GM12864 (cell line): Measurements from ENCODE around the gene GPNMB.

Experiments
- DNase-seq: peaks from one replicate; pipeline ENCODE4 v3.0.0-alpha.2; 2011; ENCODE audit warnings: low read depth
- H3K4me3 ChIP-seq: 2 replicates; pipeline ENCODE4 v1.5.1; 2011; ENCODE audit warnings: mild to moderate bottlenecking, low read depth, low read length, control low read depth
- TF ChIP-seq, protein P1 (sequence below): IDR thresholded peaks from 2 replicates; pipeline ENCODE4 v1.5.1; 2011; ENCODE audit warnings: low read depth, mild to moderate bottlenecking, moderate library complexity, low read length, control low read depth, inconsistent platforms; ENCODE audit errors: missing control alignments

The GPNMB gene

DNA sequence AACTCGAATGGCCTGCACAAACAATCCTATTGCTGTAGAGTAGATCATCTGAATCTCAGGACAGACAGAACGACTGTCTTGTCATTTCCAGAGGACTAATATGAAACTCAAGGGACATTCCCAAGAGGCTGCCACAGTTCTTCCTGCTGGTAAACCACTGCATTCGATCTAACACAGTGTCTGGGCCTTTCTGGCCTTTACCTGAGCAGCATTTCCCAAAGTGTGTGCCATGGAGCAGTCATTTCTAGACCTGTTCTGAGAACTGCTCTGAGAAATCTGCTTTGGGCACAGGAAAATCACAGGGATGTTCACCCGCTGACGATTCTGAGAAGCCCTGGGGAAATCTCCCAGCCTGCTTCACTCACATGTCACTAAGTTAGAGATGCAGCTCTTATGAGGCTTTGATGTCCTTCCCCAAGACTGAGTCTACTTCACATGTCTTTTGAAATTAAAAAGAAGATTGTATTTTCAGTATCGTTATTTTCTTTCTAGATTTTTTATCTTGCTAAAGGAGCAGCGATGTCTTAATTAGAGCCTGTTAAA, 18.4 kb downstream of the GPNMB start:
- TF ChIP-seq, protein P1, sequence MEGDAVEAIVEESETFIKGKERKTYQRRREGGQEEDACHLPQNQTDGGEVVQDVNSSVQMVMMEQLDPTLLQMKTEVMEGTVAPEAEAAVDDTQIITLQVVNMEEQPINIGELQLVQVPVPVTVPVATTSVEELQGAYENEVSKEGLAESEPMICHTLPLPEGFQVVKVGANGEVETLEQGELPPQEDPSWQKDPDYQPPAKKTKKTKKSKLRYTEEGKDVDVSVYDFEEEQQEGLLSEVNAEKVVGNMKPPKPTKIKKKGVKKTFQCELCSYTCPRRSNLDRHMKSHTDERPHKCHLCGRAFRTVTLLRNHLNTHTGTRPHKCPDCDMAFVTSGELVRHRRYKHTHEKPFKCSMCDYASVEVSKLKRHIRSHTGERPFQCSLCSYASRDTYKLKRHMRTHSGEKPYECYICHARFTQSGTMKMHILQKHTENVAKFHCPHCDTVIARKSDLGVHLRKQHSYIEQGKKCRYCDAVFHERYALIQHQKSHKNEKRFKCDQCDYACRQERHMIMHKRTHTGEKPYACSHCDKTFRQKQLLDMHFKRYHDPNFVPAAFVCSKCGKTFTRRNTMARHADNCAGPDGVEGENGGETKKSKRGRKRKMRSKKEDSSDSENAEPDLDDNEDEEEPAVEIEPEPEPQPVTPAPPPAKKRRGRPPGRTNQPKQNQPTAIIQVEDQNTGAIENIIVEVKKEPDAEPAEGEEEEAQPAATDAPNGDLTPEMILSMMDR = no peak
- H3K4me3 ChIP-seq = no peak overlapping the region
- peak; percentile 5 for DNase-seq

DNA sequence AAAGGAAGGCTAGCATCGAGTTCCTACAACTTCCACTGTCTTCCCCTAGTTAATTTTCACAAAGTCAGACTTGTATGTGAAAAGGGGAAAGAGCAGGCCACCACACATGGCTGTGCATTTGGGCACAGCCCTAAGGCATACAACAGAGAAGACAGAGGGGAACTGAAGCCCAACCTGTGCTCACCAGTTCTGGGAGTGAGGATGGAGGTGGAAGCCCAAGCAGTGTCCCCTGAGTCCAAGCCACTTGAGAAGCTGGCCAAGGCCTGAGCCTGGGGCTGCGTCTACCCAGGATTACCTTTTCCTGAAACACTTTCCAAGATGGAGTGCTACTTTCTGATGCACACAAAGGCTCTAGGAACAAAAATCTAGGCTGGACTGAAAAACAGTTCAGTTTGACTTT, 20.3 kb downstream of the GPNMB start:
- no peak overlapping the region for H3K4me3 ChIP-seq
- no peak for DNase-seq
- TF ChIP-seq, protein P1 = no peak

DNA sequence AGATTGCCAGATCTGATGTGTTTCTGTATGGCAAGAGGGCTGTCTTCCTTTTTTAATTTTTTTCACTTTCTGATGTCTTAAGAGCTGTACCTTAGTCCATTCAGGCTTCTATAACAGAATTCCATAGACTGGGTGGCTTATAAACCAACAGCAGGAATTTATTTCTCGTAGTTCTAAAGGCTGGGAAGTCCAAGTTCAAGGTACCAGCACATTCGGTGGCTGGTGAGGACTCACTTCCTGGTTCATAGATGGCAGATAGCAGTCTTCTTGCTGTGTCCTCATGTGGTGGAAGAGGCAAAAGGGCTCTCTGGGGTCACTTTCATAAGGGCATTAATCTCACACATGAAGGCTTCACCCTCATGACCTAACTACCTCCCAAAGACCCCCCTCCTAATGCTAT, 20.8 kb downstream of the GPNMB start:
- TF ChIP-seq, protein P1 = no peak
- DNase-seq = no peak

DNA sequence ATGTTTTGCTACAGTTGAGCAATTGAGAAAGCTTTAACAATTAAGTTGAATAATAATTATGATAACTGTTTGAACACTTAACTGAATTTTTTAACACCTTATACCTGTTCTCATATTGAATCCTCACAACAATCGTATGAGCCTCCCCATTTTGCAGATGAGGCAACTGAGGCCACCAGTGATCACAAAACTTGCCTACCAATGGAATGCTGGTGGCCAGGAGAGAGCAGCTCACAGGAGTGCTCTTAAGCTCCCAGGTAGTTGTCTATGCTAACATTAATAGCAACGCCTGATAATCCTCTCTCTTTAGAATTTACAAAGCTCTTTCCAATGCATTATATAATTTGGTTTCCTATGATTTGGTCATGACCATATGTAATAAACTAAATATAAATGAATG, 21.6 kb downstream of the GPNMB start:
- no peak for DNase-seq
- no peak overlapping the region for H3K4me3 ChIP-seq
- TF ChIP-seq, protein P1 = no peak

More for the DNA sequence above, 20.8 kb downstream of the GPNMB start:
- H3K4me3 ChIP-seq = no peak overlapping the region

DNA sequence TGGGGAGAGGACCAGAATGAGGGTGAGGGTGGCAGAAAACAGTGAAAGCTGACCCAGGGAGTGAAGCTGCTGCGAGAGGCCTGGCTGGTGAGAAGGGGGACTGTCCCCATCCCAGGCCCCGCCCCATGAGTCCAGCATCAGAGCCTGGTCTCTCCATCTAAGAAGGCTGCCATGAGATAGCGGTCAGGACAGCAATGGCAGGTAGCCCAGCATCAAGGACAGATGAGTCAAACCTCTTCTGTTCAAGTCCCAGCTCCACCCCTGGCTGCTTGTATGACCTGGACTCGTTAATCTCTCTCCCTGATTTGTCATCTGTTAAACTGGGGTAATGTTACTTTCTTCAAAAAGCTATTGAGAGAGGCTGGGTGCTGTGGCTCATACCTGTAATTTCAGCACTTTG, 22.2 kb downstream of the GPNMB start:
- no peak overlapping the region for H3K4me3 ChIP-seq
- no peak for DNase-seq
- TF ChIP-seq, protein P1 = no peak

DNA sequence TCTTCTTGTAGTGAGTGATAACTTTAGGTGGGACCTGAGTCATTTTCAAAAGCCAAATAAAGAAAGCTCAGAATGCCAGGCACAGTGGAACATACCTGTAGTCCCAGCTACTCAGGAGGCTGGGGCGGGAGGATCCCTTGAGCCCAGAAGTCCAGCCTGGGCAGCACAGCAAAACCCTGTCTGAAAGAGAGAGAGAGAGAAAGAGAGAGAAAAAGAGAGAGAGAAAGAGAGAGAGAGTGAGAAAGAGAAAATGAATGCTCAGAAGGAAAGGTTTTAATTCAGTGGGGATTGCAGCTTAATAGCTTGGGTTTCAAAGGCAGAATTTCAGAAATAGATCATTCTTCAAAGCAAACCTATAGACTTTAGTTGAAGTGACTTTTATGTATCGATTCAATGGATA, 25.7 kb downstream of the GPNMB start:
- TF ChIP-seq, protein P1 = no peak
- H3K4me3 ChIP-seq = no peak overlapping the region
- no peak for DNase-seq

DNA sequence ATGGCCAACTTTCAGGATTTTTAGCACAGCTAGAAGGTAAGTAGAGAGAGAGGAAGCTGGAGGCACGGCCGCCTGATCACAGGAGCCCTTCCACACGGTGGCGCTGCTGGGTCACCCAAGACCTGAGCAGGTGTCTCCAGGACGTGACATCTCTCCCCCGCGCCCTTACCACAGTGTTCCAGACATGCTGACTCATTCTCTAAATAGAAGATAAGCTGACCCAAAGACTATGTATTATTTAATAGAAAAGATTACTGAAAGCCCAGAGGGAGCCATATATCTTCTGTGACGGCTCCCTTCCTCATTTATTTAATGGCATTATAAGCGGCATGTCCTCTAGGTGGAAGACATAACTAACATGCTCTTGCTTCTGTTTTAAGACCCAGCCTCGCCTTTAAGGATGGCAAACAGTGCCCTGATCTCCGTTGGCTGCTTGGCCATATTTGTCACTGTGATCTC, 26.6 kb downstream of the GPNMB start:
- peak overlapping the region; percentile 59 for H3K4me3 ChIP-seq
- TF ChIP-seq, protein P1 = peak; percentile 93

More for the DNA sequence above, 26.6 kb downstream of the GPNMB start:
- peak; percentile 89 for DNase-seq
